ENCODE measurements around the gene BEAN1.

- TF ChIP-seq CTCF (conservative IDR thresholded peaks at IDR 0.05 in 1 of 2, IDR thresholded peaks at IDR 0.05 in 1 of 2; ENCODE audit: extremely low read depth in 1 of 2, insufficient read depth in 1 of 2, low read depth in 1 of 2, low read length in 2 of 2) (no peak), EZH2 (IDR thresholded peaks at IDR 0.05; ENCODE audit: borderline replicate concordance, low read length) (no peak)
These were observed 80.7 kb downstream of the BEAN1 start for GRCh38 chr16:66507731-66508239.
